Activated CD8-positive, alpha-beta memory T cell treated with anti-CD3 and anti-CD28 coated beads, Interleukin-2, amount 50 U/mL, for 4 hours (primary cell): ENCODE results near the gene LRIG2.
"Not testable (repeated sequence)": the region's sequence is repeated elsewhere in the genome, so short reads cannot be mapped to it uniquely, and the experiment has no call there.

Experiments
- DNase-seq: peaks from one replicate; pipeline ENCODE4 v3.0.0-alpha.2; 2020

LRIG2 gene, protein sequence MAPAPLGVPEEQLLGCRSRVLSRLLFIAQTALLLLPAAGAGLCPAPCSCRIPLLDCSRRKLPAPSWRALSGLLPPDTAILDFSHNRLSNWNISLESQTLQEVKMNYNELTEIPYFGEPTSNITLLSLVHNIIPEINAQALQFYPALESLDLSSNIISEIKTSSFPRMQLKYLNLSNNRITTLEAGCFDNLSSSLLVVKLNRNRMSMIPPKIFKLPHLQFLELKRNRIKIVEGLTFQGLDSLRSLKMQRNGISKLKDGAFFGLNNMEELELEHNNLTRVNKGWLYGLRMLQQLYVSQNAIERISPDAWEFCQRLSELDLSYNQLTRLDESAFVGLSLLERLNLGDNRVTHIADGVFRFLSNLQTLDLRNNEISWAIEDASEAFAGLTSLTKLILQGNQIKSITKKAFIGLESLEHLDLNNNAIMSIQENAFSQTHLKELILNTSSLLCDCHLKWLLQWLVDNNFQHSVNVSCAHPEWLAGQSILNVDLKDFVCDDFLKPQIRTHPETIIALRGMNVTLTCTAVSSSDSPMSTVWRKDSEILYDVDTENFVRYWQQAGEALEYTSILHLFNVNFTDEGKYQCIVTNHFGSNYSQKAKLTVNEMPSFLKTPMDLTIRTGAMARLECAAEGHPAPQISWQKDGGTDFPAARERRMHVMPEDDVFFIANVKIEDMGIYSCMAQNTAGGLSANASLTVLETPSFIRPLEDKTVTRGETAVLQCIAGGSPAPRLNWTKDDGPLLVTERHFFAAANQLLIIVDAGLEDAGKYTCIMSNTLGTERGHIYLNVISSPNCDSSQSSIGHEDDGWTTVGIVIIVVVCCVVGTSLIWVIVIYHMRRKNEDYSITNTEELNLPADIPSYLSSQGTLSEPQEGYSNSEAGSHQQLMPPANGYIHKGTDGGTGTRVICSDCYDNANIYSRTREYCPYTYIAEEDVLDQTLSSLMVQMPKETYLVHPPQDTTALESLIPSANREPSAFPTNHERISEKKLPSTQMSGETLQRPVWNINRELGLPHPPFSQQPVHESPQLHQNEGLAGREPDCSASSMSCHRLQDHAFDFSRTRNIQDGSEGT

DNA sequence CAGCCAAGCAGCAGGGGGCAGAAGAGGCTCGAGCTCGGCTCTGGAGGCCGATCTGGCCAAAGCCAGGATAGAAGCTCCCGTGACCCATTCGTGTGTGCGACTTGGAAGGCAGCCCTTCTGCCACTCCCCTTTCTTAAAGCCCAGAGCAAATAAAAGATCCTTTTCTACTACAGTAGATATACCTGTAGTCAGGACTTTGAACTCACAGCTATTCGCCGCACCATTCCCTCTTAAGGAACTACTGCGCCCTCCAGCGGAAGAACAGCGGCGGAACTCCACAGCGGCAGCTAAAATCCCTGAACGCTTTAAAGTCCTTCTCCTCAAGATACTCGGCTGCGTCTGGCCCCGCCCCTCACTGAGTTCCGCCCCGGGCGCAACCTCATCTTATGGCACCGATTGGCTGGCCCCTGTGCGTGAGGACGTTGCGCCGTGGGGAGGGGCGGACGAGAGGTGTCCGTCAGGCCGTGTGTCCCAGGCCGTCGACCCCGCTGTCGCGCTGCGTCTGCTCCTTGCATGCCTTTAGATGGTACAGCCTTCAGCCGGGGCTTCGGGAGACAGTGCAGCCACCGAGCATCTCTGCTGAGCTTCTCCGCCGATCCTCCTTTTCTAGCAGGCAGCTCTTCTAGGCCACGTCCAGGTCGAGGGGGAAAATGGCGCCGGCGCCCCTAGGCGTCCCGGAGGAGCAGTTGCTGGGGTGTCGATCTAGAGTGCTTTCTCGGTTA lies at the start of gene LRIG2:
TSS of gene LRIG2 (plus strand) at position 442 of the 722 bp plus-strand sequence. CDS start at position 651, 209 bp downstream.
- DNase-seq: peak; percentile 98

DNA sequence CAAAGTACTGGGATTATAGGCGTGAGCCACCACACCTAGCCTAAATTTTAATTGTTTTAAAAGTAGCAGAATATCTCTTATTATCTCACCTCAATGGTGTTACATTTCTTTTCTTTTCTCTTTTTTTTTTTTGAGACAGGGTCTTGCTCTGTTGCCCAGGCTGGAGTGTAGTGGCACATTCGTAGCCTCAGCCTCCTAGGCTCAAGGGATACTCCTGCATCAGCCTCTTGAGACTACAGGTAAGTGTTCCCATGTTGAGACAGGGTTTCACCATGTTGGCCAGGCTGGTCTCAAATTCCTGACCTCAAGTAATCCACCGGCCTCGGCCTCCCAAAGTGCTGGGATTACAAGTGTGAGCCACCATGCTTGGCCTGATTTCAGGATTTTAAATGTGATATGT lies 49.7 kb upstream of the LRIG2 start:
- not testable (repeated sequence) for DNase-seq

DNA sequence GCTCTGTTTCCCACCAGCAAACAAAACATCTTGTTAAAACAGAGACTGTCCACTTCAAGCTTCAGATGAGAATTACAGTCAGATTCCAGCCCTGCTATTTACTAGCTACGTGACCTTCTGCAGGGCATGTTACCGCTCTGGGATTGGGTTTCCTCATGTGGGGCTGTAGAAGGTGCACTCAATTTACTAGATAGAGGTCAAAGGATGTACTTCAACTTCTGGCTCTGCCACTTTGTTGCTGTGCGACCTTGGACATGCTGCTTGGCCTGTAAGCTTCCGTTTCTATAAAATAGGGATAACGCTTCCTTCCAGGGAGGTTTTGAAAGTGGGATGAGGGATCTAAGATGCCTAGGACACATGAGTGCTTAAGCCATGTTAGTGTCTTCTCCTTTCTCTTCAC lies 46.0 kb upstream of the LRIG2 start:
- no peak for DNase-seq

DNA sequence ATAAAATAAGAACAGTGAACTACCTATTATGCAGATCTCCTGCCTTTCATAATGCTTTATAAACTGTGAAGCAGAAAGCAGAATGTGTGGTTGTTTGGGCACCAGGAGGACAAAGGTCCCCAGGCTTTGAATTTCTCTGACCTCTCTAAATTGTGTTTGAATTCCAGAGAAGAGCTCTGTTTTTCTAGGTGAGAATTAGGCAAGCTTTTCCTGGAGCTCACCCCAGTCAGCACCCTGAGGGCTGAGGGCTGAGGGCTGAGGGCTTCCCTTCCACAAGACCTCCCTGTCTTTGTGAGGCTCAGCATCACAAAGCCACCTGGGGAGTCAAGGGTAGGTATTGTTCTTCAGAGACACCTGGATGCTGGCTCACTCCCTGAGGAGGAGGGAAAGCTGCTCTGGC lies 45.5 kb upstream of the LRIG2 start:
- no peak for DNase-seq

DNA sequence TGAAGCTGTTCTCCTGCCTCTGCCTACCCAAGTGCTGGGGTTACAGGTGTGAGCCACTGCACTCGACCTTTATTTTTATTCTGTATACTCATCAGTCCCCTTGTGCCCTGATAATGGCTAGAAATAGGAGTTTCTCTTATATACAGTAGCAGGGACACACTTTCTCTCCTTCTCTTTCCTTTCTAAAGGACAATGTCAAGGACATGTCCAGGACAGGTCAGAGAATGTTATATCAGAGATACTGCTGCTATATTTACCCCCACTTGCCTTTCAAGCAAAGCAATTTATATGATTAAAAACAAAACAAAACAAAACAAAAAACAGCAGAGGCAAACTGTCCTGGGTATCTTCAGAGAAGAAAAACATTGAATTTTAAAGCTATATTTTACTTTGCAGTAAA lies 43.2 kb upstream of the LRIG2 start:
- no peak for DNase-seq

DNA sequence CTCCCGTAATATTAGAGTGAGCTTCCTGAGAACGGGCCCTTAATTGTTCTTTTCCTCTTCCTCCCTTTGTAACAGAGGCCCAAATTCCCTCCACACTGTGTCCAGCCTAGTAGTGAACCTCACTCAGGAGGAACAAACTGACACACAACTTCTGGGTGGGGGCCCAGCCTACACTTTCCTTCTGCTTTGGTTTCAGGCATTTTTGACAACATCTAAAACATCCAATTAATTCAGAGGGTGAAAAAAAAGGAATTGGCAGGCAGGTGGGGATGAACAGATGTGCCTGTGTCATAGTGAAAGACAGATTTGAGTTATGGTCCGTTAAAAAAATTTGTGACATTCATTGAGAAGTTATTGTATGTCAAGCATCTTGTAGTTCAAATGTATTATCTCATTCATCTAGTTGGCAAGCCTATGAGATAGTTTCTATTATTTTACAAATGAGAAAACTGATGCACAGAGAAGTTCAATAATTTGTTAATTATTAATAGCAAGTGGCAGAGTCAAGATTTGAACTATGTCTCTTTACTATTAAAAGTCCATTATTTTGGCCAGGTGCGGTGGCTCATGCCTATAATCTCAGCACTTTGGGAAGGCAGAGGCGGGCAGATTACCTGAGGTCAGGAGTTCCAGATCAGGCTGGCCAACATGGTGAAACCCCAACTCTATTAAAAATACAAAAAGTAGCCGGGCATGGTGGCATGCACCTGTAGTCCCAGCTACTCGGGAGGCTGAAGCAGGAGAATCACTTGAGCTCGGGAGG lies 41.6 kb upstream of the LRIG2 start:
- no peak for DNase-seq

DNA sequence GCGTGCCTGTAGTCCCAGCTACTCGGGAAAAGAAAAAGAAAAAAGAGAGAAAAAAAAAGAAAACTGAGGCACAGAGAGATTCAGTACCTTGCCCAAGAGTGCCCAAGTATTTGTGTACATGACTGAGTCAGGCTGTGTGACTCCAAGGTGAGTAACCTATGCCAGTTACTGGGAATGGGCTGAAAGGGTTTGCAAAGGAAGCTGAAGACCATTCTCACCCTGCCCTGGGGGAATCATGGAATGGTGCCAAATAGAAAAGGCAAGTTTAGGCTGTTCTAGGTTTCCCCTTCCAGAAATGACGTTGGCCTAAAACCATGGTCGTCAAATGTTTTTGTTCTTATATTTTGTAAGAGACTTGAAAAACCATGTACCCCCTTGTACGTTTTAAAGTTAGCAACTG lies 37.9 kb upstream of the LRIG2 start:
- DNase-seq: no peak

DNA sequence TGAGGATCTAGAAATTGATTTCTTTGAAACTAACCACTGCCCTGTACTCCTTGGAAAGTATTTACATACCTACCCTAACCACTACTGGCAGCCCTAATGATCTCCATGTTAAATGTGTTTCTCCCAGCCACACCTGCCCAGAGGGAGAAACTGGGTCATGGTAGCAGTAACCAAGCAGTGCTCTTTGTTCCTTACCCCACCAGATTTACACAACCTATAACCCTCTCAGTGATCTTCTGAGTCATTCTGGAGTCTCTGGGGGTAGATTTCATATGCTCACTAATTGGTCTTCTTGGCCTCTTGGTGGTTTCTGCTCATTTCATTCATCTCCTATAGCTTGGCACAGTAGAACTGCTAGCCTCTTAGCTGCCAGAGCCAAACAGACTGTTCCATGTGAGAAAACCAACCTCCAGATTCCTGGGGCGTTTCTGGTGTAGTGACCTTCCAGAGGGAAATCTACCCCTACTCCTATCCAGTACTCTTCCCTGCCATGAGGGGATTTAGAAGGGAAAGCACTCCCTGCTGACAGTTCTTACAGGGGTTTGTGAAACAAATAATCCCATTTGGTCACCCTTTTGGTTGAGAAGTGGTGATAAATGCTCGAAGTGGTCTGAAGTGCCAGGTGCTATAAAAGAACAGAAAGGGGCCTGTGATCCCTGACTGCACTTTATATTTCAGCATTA lies 36.2 kb upstream of the LRIG2 start:
- no peak for DNase-seq

DNA sequence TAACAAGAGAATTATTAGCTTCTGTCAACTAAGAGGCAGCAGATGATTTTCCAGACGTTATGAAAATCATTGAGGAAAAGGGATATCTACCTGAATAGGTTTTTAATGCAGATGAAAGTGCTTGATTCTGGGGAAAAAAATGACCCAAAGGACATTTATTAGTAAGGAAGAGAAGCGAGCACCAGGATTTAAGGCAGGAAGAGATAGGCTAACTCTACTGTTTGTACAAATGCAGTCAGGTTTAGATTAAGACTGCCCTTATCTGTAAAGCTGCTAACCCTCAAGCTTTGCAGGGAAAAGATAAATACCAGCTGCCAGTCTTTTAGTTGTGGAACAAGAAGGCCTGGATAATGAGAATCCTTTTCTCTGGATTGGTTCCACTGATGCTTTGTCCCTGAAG lies 33.0 kb upstream of the LRIG2 start:
- DNase-seq: no peak

DNA sequence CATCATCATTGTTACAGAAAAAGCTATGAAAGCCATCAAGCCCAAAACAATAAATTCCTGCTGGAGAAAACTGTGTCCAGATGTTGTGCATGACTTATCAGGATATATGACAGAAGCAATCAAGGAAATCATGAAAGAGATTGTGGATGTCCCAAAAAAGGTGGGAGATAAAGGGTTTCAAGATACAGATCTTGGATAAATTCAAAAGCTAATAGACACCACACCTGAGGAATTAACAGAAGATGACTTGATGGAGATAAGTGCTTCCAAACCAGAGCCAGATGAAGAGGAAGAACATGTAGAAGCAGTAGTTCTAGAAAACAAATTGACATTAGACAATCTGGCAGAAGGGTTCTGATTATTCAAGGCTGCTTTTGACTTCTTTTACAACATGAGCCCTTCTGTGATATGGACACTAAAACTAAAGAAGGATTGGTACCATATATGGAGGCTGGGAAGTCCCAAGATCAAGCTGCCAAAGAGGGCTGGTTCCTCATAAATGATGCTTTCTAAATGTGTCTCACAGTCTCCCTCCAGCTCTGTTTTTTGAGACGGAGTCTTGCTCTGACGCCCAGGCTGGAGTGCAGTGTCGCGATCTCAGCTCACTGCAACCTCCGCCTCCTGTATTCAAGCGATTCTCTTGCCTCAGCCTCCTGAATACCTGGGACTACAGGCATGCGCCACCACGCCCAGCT lies 32.1 kb upstream of the LRIG2 start:
- no peak for DNase-seq

DNA sequence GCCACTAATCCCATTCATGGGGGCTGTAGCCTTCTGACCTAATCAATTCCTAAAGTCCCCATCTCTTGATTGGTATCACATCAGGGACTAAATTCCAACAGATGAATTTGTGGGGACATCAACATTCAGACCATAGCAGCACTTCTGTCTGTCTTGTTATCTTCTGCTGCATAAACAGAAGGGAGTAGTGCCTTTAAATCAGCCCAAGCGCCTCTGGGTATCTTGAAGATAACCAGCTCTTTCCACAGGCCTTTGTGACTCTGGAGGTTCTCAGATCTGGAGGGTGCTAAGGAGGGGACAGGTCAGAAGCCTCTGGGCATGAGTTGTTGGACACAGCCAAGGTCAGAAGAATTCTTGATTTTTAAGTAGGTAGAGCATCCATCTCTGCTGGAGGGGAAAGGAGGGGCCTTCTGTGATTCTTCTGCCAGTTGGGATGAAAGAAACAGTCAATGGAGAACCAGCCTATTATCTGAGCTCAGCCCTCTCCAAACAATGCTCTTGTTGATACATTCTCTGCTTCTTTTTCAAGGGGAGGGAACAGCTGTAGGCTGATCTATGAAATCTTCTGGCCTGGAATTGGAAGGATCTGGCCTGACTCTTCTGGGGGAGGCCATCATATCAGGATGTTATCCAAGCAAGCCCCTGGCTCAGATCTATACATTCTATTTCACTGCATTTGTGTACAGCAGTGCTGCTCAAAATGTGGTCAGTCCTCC lies 31.3 kb upstream of the LRIG2 start:
- DNase-seq: no peak

DNA sequence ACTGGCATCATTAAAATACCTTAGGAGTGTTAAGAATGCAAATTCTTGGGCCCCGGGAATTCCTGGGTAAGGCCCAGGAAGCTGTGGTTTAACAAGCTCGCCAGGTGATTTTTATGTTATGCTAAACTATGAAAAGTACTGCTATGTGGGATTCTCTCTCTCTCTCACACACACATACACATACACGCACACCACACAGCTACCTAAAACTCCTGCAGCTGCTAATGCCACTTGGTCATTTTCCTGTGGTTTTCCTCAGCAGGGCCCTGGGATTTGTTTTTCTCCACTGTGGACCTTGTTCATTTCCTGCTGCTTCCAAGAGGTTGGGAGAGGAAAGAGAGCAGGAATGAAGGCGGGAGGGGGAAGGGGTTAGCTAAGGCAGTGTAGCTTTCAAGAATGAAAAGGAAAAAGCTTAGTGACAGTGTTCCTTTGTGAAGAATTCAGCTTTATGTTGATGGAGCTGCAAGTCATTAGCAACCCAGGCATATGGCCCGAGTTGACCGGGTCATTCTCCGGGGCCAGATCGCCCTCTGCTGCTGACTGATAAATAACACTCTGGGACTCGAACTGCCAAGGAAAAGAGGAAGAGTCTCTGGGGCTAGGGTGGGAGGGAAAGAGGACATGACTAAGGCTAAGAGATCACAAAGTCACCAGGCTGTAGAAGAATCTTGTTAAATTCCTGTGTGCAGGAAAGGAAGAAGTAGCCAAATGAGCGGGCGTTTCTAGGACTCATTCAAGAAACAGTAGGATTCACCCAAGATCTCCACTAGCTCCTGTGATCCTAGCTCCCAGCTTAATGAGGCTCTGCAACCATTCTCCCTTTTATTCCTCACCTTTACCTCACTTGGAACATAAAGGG lies 30.5 kb upstream of the LRIG2 start:
- DNase-seq: no peak

DNA sequence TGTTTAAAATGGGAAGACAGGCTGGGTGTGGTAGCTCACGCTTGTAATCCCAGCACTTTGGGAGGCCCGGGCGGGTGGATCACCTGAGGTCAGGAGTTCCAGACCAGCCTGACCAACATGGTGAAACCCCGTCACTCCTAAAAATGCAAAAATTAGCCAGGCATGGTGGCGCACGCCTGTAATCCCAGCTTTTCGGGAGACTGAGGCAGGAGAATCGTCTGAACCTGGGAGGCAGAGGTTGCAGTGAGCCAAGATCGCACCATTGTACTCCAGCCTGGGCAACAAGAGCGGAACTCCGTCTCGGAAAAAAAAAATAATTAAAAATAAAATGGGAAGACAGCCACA lies 29.9 kb upstream of the LRIG2 start:
- DNase-seq: not testable (repeated sequence)

DNA sequence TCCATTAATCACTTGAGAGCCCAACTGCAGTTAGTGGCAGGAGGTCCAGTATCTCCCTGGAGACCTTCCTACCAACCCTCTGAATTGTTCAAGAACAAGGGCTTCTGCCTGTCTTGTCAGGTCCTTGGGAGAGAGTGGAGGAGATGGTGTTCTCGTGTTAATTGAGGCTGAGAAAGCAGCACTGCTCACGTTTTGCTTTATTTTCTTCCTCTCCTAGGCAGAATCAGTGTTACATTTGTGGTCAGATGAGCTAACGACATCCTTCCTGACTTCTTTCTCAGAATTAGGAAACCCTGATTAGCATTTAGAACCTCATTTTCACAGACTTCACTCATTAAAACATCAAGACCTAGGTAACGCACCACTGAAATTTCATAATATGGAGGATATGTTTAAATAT lies 26.4 kb upstream of the LRIG2 start:
- DNase-seq: no peak

DNA sequence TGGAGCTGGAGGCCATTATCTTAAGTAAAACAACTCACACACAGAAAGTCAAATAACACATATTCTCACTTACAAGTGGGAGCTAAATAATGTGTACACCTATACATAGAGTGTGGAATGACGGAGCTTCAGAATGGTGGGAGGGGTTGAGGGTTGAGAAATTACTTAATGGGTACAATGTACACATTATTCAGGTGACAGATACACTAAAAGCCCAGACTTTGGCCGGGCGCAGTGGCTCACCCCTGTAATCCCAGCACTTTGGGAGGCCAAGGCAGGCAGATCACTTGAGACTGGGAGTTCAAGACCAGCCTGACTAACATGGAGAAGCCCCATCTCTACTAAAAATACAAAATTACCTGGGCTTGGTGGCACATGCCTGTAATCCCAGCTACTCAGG lies 24.9 kb upstream of the LRIG2 start:
- DNase-seq: no peak

DNA sequence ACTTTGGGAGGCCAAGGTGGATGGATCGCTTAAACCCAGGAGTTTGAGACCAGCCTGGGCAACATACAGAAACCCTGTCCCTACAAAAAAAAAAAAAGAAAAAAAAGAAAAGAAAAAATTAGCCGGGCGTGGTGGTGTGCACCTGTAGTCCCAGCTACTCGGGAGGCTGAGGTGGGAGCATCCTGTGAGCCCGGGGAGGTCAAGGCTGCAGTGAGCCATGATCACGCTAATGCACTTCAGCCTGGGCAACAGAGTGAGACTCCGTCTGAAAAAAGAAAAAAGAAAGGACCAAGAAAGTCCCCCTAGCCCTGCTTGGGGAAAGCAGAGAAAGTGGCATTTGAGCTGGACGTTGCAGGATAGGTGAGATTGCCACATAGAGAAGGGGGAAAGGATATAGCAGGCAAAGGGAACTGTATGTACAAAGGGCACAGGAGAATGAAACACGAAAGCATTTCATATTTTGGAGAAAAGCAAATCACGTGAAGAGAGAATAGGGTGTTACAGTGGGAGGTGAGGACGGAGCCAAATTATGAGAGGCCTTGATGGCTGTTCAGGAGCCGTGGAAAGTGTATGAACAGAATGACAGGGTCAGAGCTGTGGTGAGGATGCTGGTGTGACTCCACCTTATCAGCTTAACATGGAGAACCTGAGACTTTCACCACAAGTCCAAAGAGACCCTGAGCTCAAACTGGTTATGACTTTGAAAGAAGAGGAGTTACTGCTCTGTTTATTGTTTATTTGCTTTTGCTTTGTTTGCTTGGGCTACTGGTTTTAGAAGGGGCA lies 19.5 kb upstream of the LRIG2 start:
- no peak for DNase-seq

DNA sequence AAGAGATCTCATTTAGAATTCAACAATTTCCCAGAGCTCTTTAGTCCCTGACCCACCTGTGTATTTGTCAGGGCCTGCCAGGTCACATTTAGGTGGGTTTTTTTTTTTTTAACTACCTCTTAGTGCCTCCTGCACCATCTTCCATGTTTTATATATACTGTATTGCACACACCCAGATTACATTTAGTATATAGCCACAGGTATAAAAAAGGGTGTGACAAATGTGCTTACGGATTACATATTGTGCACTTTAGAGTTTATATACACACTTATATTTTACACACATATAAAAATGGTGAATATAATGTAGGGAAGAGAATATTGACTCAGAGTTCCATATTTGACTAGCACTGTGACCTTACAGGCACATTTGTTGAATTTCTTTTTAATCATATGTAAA lies 17.4 kb upstream of the LRIG2 start:
- no peak for DNase-seq

DNA sequence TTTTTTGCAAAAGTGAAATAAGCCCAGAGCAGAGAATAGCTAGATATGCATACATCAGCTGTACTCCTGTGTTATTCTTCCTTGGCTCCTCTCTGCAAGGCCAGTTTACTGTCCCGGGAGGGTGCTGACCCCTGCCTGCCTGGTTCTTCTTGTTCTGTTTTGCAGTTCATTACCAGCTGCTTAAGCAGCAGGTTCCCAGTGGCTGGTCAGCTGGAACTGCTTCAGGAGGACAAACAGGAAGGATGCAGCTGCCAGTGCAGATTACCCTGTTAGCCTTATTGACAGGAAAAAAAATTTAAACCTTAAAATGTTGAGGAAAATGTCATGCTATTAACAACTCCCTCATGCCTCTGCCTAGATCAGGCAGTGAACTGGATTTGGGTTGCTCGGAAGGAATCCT lies 16.0 kb upstream of the LRIG2 start:
- no peak for DNase-seq
